Colonic mucosa (tissue), 4 donors: Measurements from ENCODE around the gene FIBCD1. TPM values are rescaled to one million over a fixed set of nuclear protein-coding genes. Genes with fewer than 3 reads are reported as not detected.

ENCODE experiments used
- DNase-seq: peaks from one replicate; pipeline ENCODE4 v3.0.0-alpha.2; 2020
- H3K27ac ChIP-seq: fragments of 200-600 bp; one replicate; pipeline ENCODE4 v1.8.0; 2021
- H3K27me3 ChIP-seq: fragments of 200-600 bp; one replicate; pipeline ENCODE4 v1.8.0; 2021
- H3K36me3 ChIP-seq: fragments of 200-600 bp; one replicate; pipeline ENCODE4 v1.8.0; 2021
- H3K4me1 ChIP-seq: fragments of 200-600 bp; one replicate; pipeline ENCODE4 v1.8.0; 2021; ENCODE audit warnings: mild to moderate bottlenecking
- H3K4me3 ChIP-seq: fragments of 200-600 bp; one replicate; pipeline ENCODE4 v1.8.0; 2021
- H3K9ac ChIP-seq, 2 donors: one replicate each; pipeline ENCODE4 v1.7.0; 2013; ENCODE audit warnings: control low read depth in 2 of 2, low read depth in 2 of 2, low read length in 2 of 2
- H3K9me3 ChIP-seq: fragments of 200-600 bp; one replicate; pipeline ENCODE4 v1.8.0; 2021
- CTCF ChIP-seq: fragments of 200-600 bp; IDR thresholded peaks from one replicate; pipeline ENCODE4 v1.8.0; 2022; ENCODE audit warnings: antibody characterized with exemption, mild to moderate bottlenecking
- intact Hi-C: fragments of 100-400 bp; cut with DNase I; formaldehyde crosslinking; loops from one replicate; pipeline ENCODE4 v1.14.1; 2022
- total RNA-seq, 2 donors: library from RNA; stranded (reverse); fragmentation: NEBNext Ultra II Directional in 1 of 2; extraction: Animal tissue kit (Norgen Biotek cat#: 25700) in 1 of 2; gene quantifications; one replicate each; pipeline ENCODE4 v1.2.1, GENCODE V29; 2021
- donor health status: healthy.
- donor health status: DM: no; HTN: no; CAD: no.
- donor health status: DM: no; HTN: no; CAD: no.

FIBCD1 gene
- total RNA-seq, 2 donors from 2014 or later = 9.0 to 32.9 TPM

- H3K36me3 ChIP-seq = no peaks in the 10 kb centered on the region
- H3K4me3 ChIP-seq = no peak overlapping the region
These were observed 1.6 kb downstream of the FIBCD1 start for GRCh38 chr9:130937146-130938076.

GRCh38 chr9:130936285-130937117 lies 2.5 kb downstream of the FIBCD1 start:
- no peaks in the 10 kb centered on the region for H3K36me3 ChIP-seq
- peaks cover 4% of the 10 kb centered on the region for H3K4me1 ChIP-seq
- H3K27ac ChIP-seq = no peak overlapping the region
- no peaks in the 10 kb centered on the region for H3K9me3 ChIP-seq
- peak; percentile 44 for DNase-seq
- intact Hi-C loops = no loop called here
- H3K9ac ChIP-seq = no peak overlapping the region
- no peak for TF ChIP-seq CTCF
- peaks cover 34% of the 10 kb centered on the region for H3K27me3 ChIP-seq
- no peak overlapping the region for H3K4me3 ChIP-seq

More at GRCh38 chr9:130937146-130938076, 1.6 kb downstream of the FIBCD1 start:
- Histone ChIP-seq H3K9ac (no peak overlapping the region), H3K4me1 (peaks cover 4% of the 10 kb centered on the region), H3K27ac (no peak overlapping the region), H3K27me3 (peaks cover 34% of the 10 kb centered on the region), H3K9me3 (no peaks in the 10 kb centered on the region)
- intact Hi-C loops = no loop called here
- no peak for DNase-seq
- no peak for TF ChIP-seq CTCF

- DNase-seq = no peak
- H3K27ac ChIP-seq = no peak overlapping the region
- no peak for TF ChIP-seq CTCF
- intact Hi-C loops = no loop called here
- H3K9ac ChIP-seq = no peak overlapping the region
- no peaks in the 10 kb centered on the region for H3K9me3 ChIP-seq
- H3K4me1 ChIP-seq = peaks cover 4% of the 10 kb centered on the region
- peaks cover 32% of the 10 kb centered on the region for H3K27me3 ChIP-seq
- no peak overlapping the region for H3K4me3 ChIP-seq
- no peaks in the 10 kb centered on the region for H3K36me3 ChIP-seq
These were observed 3.3 kb downstream of the FIBCD1 start for GRCh38 chr9:130935648-130936271.

GRCh38 chr9:130934702-130935647 lies 4.1 kb downstream of the FIBCD1 start:
- Histone ChIP-seq H3K9ac (no peak overlapping the region), H3K4me1 (peaks cover 4% of the 10 kb centered on the region), H3K27me3 (peaks cover 24% of the 10 kb centered on the region), H3K36me3 (no peaks in the 10 kb centered on the region), H3K27ac (no peak overlapping the region), H3K9me3 (no peaks in the 10 kb centered on the region), H3K4me3 (no peak overlapping the region)
- DNase-seq = peak; percentile 38
- intact Hi-C loops = no loop called here
- TF ChIP-seq CTCF = no peak
